OCI-LY3 (cell line): ENCODE results near the gene SYNPO2.
A peak's percentile ranks its signal among the peaks of the same experiment; 100 is the strongest.

Experiments used
- H2AFZ ChIP-seq: fragments of 200-600, 300-600 bp; shearing (Covaris generic); 2 replicates; pipeline ENCODE4 v1.6.0; 2014; ENCODE audit warnings: antibody characterized with exemption, low read depth, low read length
- H3K27ac ChIP-seq: fragments of 200-600, 300-600 bp; sonication (generic); 2 replicates; pipeline ENCODE4 v1.5.1; 2014; ENCODE audit warnings: mild to moderate bottlenecking, low read length, moderate library complexity, mixed read lengths
- H3K27me3 ChIP-seq: fragments of 200-600, 300-600 bp; sonication (generic); 2 replicates; pipeline ENCODE4 v1.6.1; 2014; ENCODE audit warnings: low read depth, low read length, mixed read lengths
- H3K36me3 ChIP-seq: fragments of 200-600, 300-600 bp; sonication (generic); replicated peaks from 2 replicates; pipeline ENCODE3; 2014; ENCODE audit warnings: low read depth, low read length, mixed read lengths
- H3K4me1 ChIP-seq: fragments of 300-600, 200-600 bp; sonication (generic); 2 replicates; pipeline ENCODE4 v1.6.1; 2014; ENCODE audit warnings: low read length, mixed read lengths
- H3K4me2 ChIP-seq: fragments of 200-600, 300-600 bp; sonication (generic); 2 replicates; pipeline ENCODE4 v1.6.1; 2014; ENCODE audit warnings: low read length, mixed read lengths
- H3K4me3 ChIP-seq: fragments of 300-600, 200-600 bp; sonication (generic); 2 replicates; pipeline ENCODE4 v1.5.1; 2014; ENCODE audit warnings: antibody characterized with exemption, mild to moderate bottlenecking, low read length, moderate library complexity
- H3K79me2 ChIP-seq: fragments of 300-600, 200-600 bp; shearing (Covaris generic); 2 replicates; pipeline ENCODE4 v1.6.1; 2014; ENCODE audit warnings: mild to moderate bottlenecking, low read length, mixed read lengths
- H3K9ac ChIP-seq: fragments of 300-600, 200-600 bp; shearing (Covaris generic); 2 replicates; pipeline ENCODE4 v1.6.0; 2014; ENCODE audit warnings: mild to moderate bottlenecking, low read length, moderate library complexity
- H3K9me3 ChIP-seq: fragments of 200-600, 300-600 bp; shearing (Covaris generic); 2 replicates; pipeline ENCODE4 v1.6.1; 2014; ENCODE audit warnings: low read length, mixed read lengths; ENCODE audit not compliant: insufficient read depth
- H4K20me1 ChIP-seq: fragments of 200-600, 300-600 bp; sonication (generic); 2 replicates; pipeline ENCODE4 v1.6.1; 2016; ENCODE audit warnings: low read length, mixed read lengths; ENCODE audit not compliant: insufficient read depth
- EZH2phosphoT487 ChIP-seq: fragments of 200-600 bp; shearing (Covaris generic); IDR thresholded peaks from 2 replicates; pipeline ENCODE4 v1.6.1; 2018; ENCODE audit warnings: antibody characterized with exemption, mixed run types, low read depth
- TF ChIP-seq, protein P1 (sequence below): fragments of 200-600, 300-600 bp; sonication (generic); IDR thresholded peaks from 2 replicates; pipeline ENCODE4 v1.5.1; 2014; ENCODE audit warnings: antibody characterized with exemption, low read length, low read depth

The SYNPO2 gene

DNA sequence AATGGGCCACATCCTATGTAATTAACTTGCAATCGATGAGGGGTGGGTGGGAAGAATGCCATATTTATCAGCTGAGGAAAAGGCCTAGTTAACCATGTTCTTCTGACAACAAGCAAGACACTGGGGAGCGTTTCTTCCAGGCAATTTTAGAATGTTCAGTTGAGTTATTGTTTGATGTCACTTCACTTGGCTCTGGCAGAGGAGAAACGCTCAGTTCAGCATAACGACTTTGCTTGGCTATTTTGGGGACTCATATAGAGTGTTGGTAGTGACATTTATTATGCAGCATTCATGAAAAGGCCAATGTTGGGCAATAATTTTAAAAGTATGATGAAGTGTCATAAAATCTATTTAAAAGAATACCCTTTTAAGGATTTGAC lies 648 bp downstream of the SYNPO2 start:
- Histone ChIP-seq H3K4me2 (peak overlapping the region; percentile 98), H3K27me3 (peaks cover 8% of the 10 kb centered on the region; the same call in 1 of the 2 replicates), H3K36me3 (no peaks in the 10 kb centered on the region), H3K27ac (no peak overlapping the region), H3K4me1 (peaks cover 18% of the 10 kb centered on the region), H3K9ac (no peak overlapping the region; the same call in 1 of the 2 replicates), H3K4me3 (peak overlapping the region; percentile 82), H3K9me3 (no peaks in the 10 kb centered on the region), H3K79me2 (no peaks in the 10 kb centered on the region), H4K20me1 (no peaks in the 10 kb centered on the region), H2AFZ (0 out of 2 replicates have a peak overlapping the region, but pooled peaks have one; percentile 82)
- TF ChIP-seq, protein P1, sequence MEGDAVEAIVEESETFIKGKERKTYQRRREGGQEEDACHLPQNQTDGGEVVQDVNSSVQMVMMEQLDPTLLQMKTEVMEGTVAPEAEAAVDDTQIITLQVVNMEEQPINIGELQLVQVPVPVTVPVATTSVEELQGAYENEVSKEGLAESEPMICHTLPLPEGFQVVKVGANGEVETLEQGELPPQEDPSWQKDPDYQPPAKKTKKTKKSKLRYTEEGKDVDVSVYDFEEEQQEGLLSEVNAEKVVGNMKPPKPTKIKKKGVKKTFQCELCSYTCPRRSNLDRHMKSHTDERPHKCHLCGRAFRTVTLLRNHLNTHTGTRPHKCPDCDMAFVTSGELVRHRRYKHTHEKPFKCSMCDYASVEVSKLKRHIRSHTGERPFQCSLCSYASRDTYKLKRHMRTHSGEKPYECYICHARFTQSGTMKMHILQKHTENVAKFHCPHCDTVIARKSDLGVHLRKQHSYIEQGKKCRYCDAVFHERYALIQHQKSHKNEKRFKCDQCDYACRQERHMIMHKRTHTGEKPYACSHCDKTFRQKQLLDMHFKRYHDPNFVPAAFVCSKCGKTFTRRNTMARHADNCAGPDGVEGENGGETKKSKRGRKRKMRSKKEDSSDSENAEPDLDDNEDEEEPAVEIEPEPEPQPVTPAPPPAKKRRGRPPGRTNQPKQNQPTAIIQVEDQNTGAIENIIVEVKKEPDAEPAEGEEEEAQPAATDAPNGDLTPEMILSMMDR: no peak
- no peak for TF ChIP-seq EZH2phosphoT487

DNA sequence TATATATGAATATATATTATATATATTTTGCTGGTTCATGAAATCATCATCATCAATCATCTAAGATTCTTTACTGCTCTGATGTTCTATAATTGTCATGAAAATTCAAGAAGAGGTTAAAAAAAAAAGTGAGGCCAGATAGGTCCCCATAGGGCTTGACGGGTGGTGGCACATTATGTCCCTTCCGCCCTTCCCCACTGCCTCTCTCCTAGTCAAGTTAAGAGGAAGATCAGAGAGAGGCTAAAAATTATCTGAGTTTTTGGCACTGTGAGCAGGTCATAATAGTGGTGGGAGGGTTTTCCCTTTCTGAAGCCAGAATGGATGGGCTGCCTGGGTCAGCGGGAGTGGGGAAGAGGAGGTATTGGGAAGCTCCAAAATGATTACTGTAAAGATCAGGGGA lies 5.4 kb downstream of the SYNPO2 start:
- Histone ChIP-seq H3K4me3 (no peak overlapping the region), H3K9me3 (no peaks in the 10 kb centered on the region), H2AFZ (no peak overlapping the region), H4K20me1 (no peaks in the 10 kb centered on the region), H3K27me3 (no peaks in the 10 kb centered on the region), H3K79me2 (no peaks in the 10 kb centered on the region), H3K27ac (no peak overlapping the region), H3K9ac (no peak overlapping the region), H3K4me1 (peaks cover 12% of the 10 kb centered on the region), H3K4me2 (no peak overlapping the region), H3K36me3 (no peaks in the 10 kb centered on the region)
- TF ChIP-seq, protein P1: no peak
- TF ChIP-seq EZH2phosphoT487: no peak

DNA sequence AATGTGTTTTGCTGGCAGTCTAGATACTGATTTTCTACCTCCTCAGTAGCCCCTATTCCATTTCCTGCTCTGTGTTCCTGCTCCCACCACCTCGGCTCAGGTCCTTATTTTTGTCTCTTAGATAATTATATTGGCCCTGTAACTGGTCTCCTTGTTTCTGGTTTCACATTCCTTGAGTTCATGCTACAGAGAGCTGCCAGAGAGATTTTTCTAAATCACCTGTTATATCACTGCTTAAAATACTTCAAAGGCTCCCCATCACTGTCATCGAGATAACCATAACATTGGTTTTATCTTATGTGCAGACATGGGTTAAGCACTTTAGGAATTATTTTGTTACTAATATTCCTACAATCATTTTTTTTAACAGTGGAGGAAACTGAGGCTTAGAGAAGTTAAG lies 9.6 kb downstream of the SYNPO2 start:
- H3K79me2 ChIP-seq: no peaks in the 10 kb centered on the region
- no peaks in the 10 kb centered on the region for H3K27me3 ChIP-seq
- H3K9me3 ChIP-seq: no peaks in the 10 kb centered on the region
- H3K27ac ChIP-seq: no peak overlapping the region
- no peak overlapping the region for H3K9ac ChIP-seq
- TF ChIP-seq, protein P1: no peak
- no peak for TF ChIP-seq EZH2phosphoT487
- H3K4me1 ChIP-seq: no peaks in the 10 kb centered on the region
- no peak overlapping the region for H3K4me3 ChIP-seq
- no peak overlapping the region for H3K4me2 ChIP-seq
- no peaks in the 10 kb centered on the region for H4K20me1 ChIP-seq
- H3K36me3 ChIP-seq: no peaks in the 10 kb centered on the region
- no peak overlapping the region for H2AFZ ChIP-seq

DNA sequence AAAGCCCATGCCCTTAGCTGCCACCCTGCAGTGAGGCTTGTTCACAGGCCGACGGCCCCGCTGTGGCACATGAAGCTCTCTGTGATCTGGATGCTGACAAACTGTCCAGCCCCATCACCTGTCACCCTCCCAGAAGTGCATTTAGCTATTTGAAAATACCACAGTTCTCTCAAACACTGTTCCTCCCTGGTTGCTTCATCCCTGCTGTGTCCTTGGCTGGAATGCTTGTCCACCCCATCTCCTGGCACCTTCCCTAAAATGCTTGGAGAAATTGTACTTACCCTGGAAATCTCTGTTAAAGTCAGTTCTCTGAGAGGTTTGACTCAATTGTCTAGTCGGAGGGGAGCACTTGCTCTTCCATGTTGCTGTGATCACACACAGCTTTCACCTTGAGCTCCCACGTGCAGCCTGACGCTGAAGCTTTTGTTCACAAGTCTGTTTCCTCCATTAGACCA lies 10.1 kb downstream of the SYNPO2 start:
- Histone ChIP-seq H3K4me3 (no peak overlapping the region), H3K4me1 (no peaks in the 10 kb centered on the region), H2AFZ (no peak overlapping the region), H3K9ac (no peak overlapping the region), H3K36me3 (no peaks in the 10 kb centered on the region), H3K27me3 (no peaks in the 10 kb centered on the region), H3K27ac (no peak overlapping the region), H4K20me1 (no peaks in the 10 kb centered on the region), H3K79me2 (no peaks in the 10 kb centered on the region), H3K4me2 (no peak overlapping the region), H3K9me3 (no peaks in the 10 kb centered on the region)
- TF ChIP-seq, protein P1: no peak
- no peak for TF ChIP-seq EZH2phosphoT487
